Suprapubic skin (tissue), 4 donors: ENCODE measurements around the gene IGFBP7.

Experiments used
- CTCF ChIP-seq, 2 donors: fragments of 200-600 bp in 1 of 2; fragments of 450-650 bp in 1 of 2; sonication (generic) in 1 of 2; IDR thresholded peaks; one replicate each; pipeline ENCODE4 v1.5.1; 2016 to 2019; ENCODE audit warnings: antibody characterized with exemption in 2 of 2, mild to moderate bottlenecking in 1 of 2, moderate library complexity in 1 of 2
- EP300 ChIP-seq: sonication (generic); formaldehyde crosslinking; IDR thresholded peaks from one replicate; pipeline ENCODE4 v1.6.1; 2017; ENCODE audit warnings: antibody characterized with exemption
- POLR2A ChIP-seq, 2 donors: fragments of 450-650 bp; IDR thresholded peaks; one replicate each; pipeline ENCODE4 v1.6.1; 2017; ENCODE audit warnings: antibody characterized with exemption in 2 of 2, mild to moderate bottlenecking in 2 of 2, moderate library complexity in 2 of 2
- POLR2AphosphoS5 ChIP-seq, 3 donors: sonication (generic); formaldehyde crosslinking; IDR thresholded peaks; one replicate each; pipeline ENCODE4 v1.6.1; 2017; ENCODE audit warnings: antibody characterized with exemption in 3 of 3

DNA sequence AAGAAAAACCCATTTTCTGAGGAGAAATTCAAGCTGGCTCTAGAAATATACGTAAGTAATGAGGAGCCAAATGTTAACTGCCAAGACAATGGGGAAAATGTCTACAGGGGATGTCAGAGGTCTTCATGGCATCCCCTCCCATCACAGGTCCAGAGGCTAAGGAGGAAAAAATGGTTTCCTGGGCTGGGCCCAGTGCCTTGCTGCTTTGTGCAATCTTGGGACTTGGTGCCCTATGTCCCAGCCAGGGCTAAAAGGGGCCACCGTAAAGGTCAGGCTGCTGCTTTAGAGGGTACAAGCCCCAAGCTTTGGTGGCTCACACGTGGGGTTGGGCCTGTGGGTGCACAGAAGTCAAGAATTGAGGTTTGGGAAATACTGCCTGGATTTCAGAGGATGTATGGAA is 17.2 kb upstream of the IGFBP7 start:
- TF ChIP-seq CTCF (IDR thresholded peaks at IDR 0.05) (no peak), POLR2A (IDR thresholded peaks at IDR 0.05) (no peak), POLR2AphosphoS5 (IDR thresholded peaks at IDR 0.05) (no peak), EP300 (no peak)
